SIG-M5 treated with dmso at 0.1 percent for 504 hours (cell line): ENCODE data around the gene KCNK5.

ENCODE experiments used
- DNase-seq: peaks from one replicate; lab custom pipeline; 2025; ENCODE audit not compliant: unreplicated experiment; lab: John Stamatoyannopoulos, UW

KCNK5 gene

GRCh38 chr6:39199231-39199940 lies 29.9 kb downstream of the KCNK5 start:
- no peak for DNase-seq

- no peak for DNase-seq
Measured at GRCh38 chr6:39198528-39198927, 30.7 kb downstream of the KCNK5 start.

GRCh38 chr6:39197922-39198500 lies 31.3 kb downstream of the KCNK5 start:
- DNase-seq = no peak

GRCh38 chr6:39197521-39197920 lies 31.8 kb downstream of the KCNK5 start:
- DNase-seq = no peak

- DNase-seq = no peak
Measured at GRCh38 chr6:39196673-39197091, 32.6 kb downstream of the KCNK5 start.

- no peak for DNase-seq
Measured at GRCh38 chr6:39195792-39196385, 33.4 kb downstream of the KCNK5 start.

GRCh38 chr6:39194466-39194865 lies 34.8 kb downstream of the KCNK5 start:
- no peak for DNase-seq

GRCh38 chr6:39193201-39193791 lies 36.0 kb downstream of the KCNK5 start:
- no peak for DNase-seq

- no peak for DNase-seq
Measured at GRCh38 chr6:39192736-39193135, 36.5 kb downstream of the KCNK5 start.

GRCh38 chr6:39191236-39191930 lies 37.9 kb downstream of the KCNK5 start:
- no peak for DNase-seq

- DNase-seq = no peak
Measured at GRCh38 chr6:39190545-39191235, 38.6 kb downstream of the KCNK5 start.

- DNase-seq = peak; percentile 22
Measured at GRCh38 chr6:39189915-39190544, 39.2 kb downstream of the KCNK5 start.

- no peak for DNase-seq
Measured at GRCh38 chr6:39189131-39189530, 40.1 kb downstream of the KCNK5 start.

GRCh38 chr6:39188571-39188970 lies 40.7 kb downstream of the KCNK5 start:
- DNase-seq = no peak

- no peak for DNase-seq
Measured at GRCh38 chr6:39188098-39188450, 41.2 kb downstream of the KCNK5 start.

GRCh38 chr6:39184906-39185580 lies 44.2 kb downstream of the KCNK5 start:
- DNase-seq = no peak

GRCh38 chr6:39182604-39183003 lies 46.7 kb downstream of the KCNK5 start:
- DNase-seq = no peak

GRCh38 chr6:39181826-39182225 lies 47.4 kb downstream of the KCNK5 start:
- DNase-seq = no peak

GRCh38 chr6:39181333-39181732 lies 47.9 kb downstream of the KCNK5 start:
- DNase-seq = no peak

GRCh38 chr6:39178804-39179203 lies 50.5 kb downstream of the KCNK5 start:
- no peak for DNase-seq
